ENCODE measurements around the gene MAP2. TPM values are rescaled to one million over a fixed set of nuclear protein-coding genes. Genes with fewer than 3 reads are reported as not detected.

MAP2 gene
- total RNA-seq, 1 donor, result 26.5 TPM

- TF ChIP-seq, protein P1, sequence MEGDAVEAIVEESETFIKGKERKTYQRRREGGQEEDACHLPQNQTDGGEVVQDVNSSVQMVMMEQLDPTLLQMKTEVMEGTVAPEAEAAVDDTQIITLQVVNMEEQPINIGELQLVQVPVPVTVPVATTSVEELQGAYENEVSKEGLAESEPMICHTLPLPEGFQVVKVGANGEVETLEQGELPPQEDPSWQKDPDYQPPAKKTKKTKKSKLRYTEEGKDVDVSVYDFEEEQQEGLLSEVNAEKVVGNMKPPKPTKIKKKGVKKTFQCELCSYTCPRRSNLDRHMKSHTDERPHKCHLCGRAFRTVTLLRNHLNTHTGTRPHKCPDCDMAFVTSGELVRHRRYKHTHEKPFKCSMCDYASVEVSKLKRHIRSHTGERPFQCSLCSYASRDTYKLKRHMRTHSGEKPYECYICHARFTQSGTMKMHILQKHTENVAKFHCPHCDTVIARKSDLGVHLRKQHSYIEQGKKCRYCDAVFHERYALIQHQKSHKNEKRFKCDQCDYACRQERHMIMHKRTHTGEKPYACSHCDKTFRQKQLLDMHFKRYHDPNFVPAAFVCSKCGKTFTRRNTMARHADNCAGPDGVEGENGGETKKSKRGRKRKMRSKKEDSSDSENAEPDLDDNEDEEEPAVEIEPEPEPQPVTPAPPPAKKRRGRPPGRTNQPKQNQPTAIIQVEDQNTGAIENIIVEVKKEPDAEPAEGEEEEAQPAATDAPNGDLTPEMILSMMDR (IDR thresholded peaks at IDR 0.05; ENCODE audit: insufficient read depth, low read length), result no peak
- no peak overlapping the region for H3K4me3 ChIP-seq (ENCODE audit: low read depth, low read length)
Measured at GRCh38 chr2:209773377-209773776, 349.5 kb downstream of the MAP2 start.

More at GRCh38 chr2:209773377-209773776, 349.5 kb downstream of the MAP2 start:
- DNase-seq (ENCODE audit: low read depth), result no peak

Small RNA genes lying within 50 kb of the gene (small RNA-seq; reads per million reads assigned to genes)
- not detected for gene RNA5SP118
